ENCODE results near the gene ATXN2L.
"Not testable (repeated sequence)": the region's sequence is repeated elsewhere in the genome, so short reads cannot be mapped to it uniquely, and the experiment has no call there.

Gene ATXN2L

GRCh38 chr16:28879841-28880588, 57.2 kb downstream of the ATXN2L start:
- peaks cover 39% of the 10 kb centered on the region for H3K4me1 ChIP-seq (ENCODE audit: insufficient read depth, low read length)
- H3K4me3 ChIP-seq (ENCODE audit: low read length), result peak overlapping the region; percentile 67
- H3K36me3 ChIP-seq (ENCODE audit: insufficient read depth, low read length), result no peaks in the 10 kb centered on the region
- H2AFZ ChIP-seq (ENCODE audit: low read depth, low read length), result no peak overlapping the region
- H3K27me3 ChIP-seq (ENCODE audit: insufficient read depth, low read length), result no peaks in the 10 kb centered on the region
- H3K9me3 ChIP-seq (ENCODE audit: low read length), result no peaks in the 10 kb centered on the region

- H3K4me3 ChIP-seq (ENCODE audit: low read length), result no peak overlapping the region
- no peaks in the 10 kb centered on the region for H3K9me3 ChIP-seq (ENCODE audit: low read length)
- H3K36me3 ChIP-seq (ENCODE audit: insufficient read depth, low read length), result no peaks in the 10 kb centered on the region
- H3K4me1 ChIP-seq (ENCODE audit: insufficient read depth, low read length), result peaks cover 34% of the 10 kb centered on the region
- no peaks in the 10 kb centered on the region for H3K27me3 ChIP-seq (ENCODE audit: insufficient read depth, low read length)
- no peak overlapping the region for H2AFZ ChIP-seq (ENCODE audit: low read depth, low read length)
Measured at GRCh38 chr16:28880589-28880915, 57.8 kb downstream of the ATXN2L start.

DNA sequence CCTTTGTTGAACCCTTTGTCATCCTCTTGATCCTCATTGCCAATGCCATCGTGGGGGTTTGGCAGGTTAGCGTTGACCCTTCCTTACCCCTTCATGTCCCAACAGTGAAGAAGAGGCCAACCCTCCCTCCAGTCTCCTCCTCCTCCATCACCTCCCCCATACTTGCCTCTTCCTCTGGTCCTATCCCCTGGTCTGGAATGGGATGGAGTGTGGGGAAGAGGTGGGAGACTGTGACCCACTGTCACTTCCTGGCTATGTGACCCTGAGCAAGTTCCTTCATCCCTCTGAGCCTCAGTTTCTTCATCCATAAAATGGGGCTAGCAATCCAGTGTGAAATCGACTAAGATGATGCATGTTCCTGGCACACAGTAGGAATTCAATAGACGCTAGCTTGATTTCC, 58.2 kb downstream of the ATXN2L start:
- Histone ChIP-seq H2AFZ (ENCODE audit: low read depth, low read length) (no peak overlapping the region), H3K9me3 (ENCODE audit: low read length) (no peaks in the 10 kb centered on the region), H3K4me1 (ENCODE audit: insufficient read depth, low read length) (peaks cover 31% of the 10 kb centered on the region), H3K27me3 (ENCODE audit: insufficient read depth, low read length) (no peaks in the 10 kb centered on the region), H3K36me3 (ENCODE audit: insufficient read depth, low read length) (no peaks in the 10 kb centered on the region), H3K4me3 (ENCODE audit: low read length) (no peak overlapping the region)

- H3K9me3 ChIP-seq (ENCODE audit: low read length); H3K36me3 ChIP-seq (ENCODE audit: insufficient read depth, low read length); H3K4me3 ChIP-seq (ENCODE audit: low read length); H3K27me3 ChIP-seq (ENCODE audit: insufficient read depth, low read length); H2AFZ ChIP-seq (ENCODE audit: low read depth, low read length): not testable (repeated sequence)
- peaks cover 29% of the 10 kb centered on the region for H3K4me1 ChIP-seq (ENCODE audit: insufficient read depth, low read length)
Measured at GRCh38 chr16:28881565-28881964, 58.8 kb downstream of the ATXN2L start.

GRCh38 chr16:28882551-28883160, 59.9 kb downstream of the ATXN2L start:
- Histone ChIP-seq H3K9me3 (ENCODE audit: low read length) (no peaks in the 10 kb centered on the region), H3K4me3 (ENCODE audit: low read length) (no peak overlapping the region), H3K27me3 (ENCODE audit: insufficient read depth, low read length) (no peaks in the 10 kb centered on the region), H2AFZ (ENCODE audit: low read depth, low read length) (no peak overlapping the region), H3K36me3 (ENCODE audit: insufficient read depth, low read length) (peaks cover 4% of the 10 kb centered on the region), H3K4me1 (ENCODE audit: insufficient read depth, low read length) (peaks cover 20% of the 10 kb centered on the region)

GRCh38 chr16:28883221-28883996, 60.6 kb downstream of the ATXN2L start:
- Histone ChIP-seq H3K9me3 (ENCODE audit: low read length) (no peaks in the 10 kb centered on the region), H3K4me3 (ENCODE audit: low read length) (no peak overlapping the region), H3K4me1 (ENCODE audit: insufficient read depth, low read length) (peaks cover 16% of the 10 kb centered on the region), H3K27me3 (ENCODE audit: insufficient read depth, low read length) (no peaks in the 10 kb centered on the region), H2AFZ (ENCODE audit: low read depth, low read length) (no peak overlapping the region), H3K36me3 (ENCODE audit: insufficient read depth, low read length) (peaks cover 4% of the 10 kb centered on the region)

DNA sequence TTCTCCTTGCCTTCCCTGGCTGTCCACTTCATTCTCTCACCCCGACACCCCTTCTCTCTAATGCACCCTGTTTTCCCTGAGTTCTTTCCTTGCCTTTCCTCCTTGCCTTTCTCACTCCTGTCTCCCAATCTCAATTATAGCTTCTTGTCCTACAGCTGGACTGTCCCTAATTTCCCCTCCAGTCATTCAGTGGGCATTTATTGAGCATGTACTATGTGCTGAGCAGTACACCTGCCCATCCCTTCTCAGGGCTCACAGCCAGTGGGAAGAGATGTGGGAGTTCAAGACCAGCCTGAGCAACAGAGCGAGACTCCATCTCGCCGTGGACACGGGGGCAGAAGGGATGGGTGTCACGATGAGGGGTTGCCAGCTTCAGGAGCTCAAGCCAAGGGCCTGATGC, 61.2 kb downstream of the ATXN2L start:
- Histone ChIP-seq H3K4me1 (ENCODE audit: insufficient read depth, low read length) (peaks cover 16% of the 10 kb centered on the region), H3K36me3 (ENCODE audit: insufficient read depth, low read length) (peaks cover 4% of the 10 kb centered on the region), H3K9me3 (ENCODE audit: low read length) (no peaks in the 10 kb centered on the region), H3K27me3 (ENCODE audit: insufficient read depth, low read length) (no peaks in the 10 kb centered on the region), H2AFZ (ENCODE audit: low read depth, low read length) (no peak overlapping the region), H3K4me3 (ENCODE audit: low read length) (no peak overlapping the region)

Data from neuron (in vitro differentiated cells).